ENCODE results near the gene OCA2.
"Not testable (repeated sequence)": the region's sequence is repeated elsewhere in the genome, so short reads cannot be mapped to it uniquely, and the experiment has no call there.

The OCA2 gene

DNA sequence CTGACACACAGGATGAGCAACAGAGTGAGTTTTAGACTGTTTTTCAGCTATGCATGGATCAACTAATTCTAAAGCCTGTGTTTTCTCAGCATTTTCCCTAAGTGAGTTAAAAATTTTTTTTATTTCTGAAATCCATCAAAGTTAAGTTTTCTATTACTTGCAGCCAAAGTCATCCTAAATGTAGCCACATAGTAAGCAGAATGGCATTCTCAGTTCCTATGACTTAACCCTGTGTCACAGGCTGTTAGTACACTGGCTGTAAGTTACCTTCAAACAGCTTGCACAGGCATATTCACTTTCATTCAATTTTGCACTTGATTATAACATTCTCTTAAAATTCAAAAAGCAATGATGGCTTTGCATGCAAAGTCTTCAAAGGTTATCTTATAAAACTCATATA lies 368.2 kb downstream of the OCA2 start:
- Histone ChIP-seq H3K27ac (ENCODE audit: insufficient read depth, low read depth, low read length, poor library complexity, severe bottlenecking) (no peak overlapping the region), H3K27me3 (ENCODE audit: control insufficient read depth, insufficient read depth, low read length, poor library complexity, severe bottlenecking) (no peaks in the 10 kb centered on the region), H3K4me1 (ENCODE audit: control insufficient read depth, insufficient read depth, low read length) (no peaks in the 10 kb centered on the region), H3K36me3 (ENCODE audit: control insufficient read depth, insufficient read depth, low read length) (no peaks in the 10 kb centered on the region), H3K9me3 (ENCODE audit: control insufficient read depth, low read length) (peaks cover 5% of the 10 kb centered on the region), H3K4me3 (ENCODE audit: insufficient read depth, low read depth, low read length) (no peak overlapping the region)

GRCh38 chr15:27725731-27726130 lies 373.4 kb downstream of the OCA2 start:
- H3K9me3 ChIP-seq (ENCODE audit: control insufficient read depth, low read length): no peaks in the 10 kb centered on the region
- H3K36me3 ChIP-seq (ENCODE audit: control insufficient read depth, insufficient read depth, low read length): no peaks in the 10 kb centered on the region
- H3K4me3 ChIP-seq (ENCODE audit: insufficient read depth, low read depth, low read length): no peak overlapping the region
- WGBS, 2 experiments: 68 to 81% methylated on average over 2 to 3 of the region's 3 CpGs
- H3K27me3 ChIP-seq (ENCODE audit: control insufficient read depth, insufficient read depth, low read length, poor library complexity, severe bottlenecking): no peaks in the 10 kb centered on the region
- no peak overlapping the region for H3K27ac ChIP-seq (ENCODE audit: insufficient read depth, low read depth, low read length, poor library complexity, severe bottlenecking)
- no peaks in the 10 kb centered on the region for H3K4me1 ChIP-seq (ENCODE audit: control insufficient read depth, insufficient read depth, low read length)

GRCh38 chr15:27723821-27724220 lies 375.3 kb downstream of the OCA2 start:
- Histone ChIP-seq H3K4me1 (ENCODE audit: control insufficient read depth, insufficient read depth, low read length) (no peaks in the 10 kb centered on the region), H3K27ac (ENCODE audit: insufficient read depth, low read depth, low read length, poor library complexity, severe bottlenecking) (no peak overlapping the region), H3K36me3 (ENCODE audit: control insufficient read depth, insufficient read depth, low read length) (no peaks in the 10 kb centered on the region), H3K4me3 (ENCODE audit: insufficient read depth, low read depth, low read length) (no peak overlapping the region), H3K9me3 (ENCODE audit: control insufficient read depth, low read length) (no peaks in the 10 kb centered on the region), H3K27me3 (ENCODE audit: control insufficient read depth, insufficient read depth, low read length, poor library complexity, severe bottlenecking) (no peaks in the 10 kb centered on the region)
- 86 to 87% methylated on average over 5 of the region's 5 CpGs for WGBS, 2 experiments

- Histone ChIP-seq H3K27ac (ENCODE audit: insufficient read depth, low read depth, low read length, poor library complexity, severe bottlenecking) (no peak overlapping the region), H3K36me3 (ENCODE audit: control insufficient read depth, insufficient read depth, low read length) (no peaks in the 10 kb centered on the region)
- 91 to 93% methylated on average over 9 of the region's 9 CpGs for WGBS, 2 experiments
These were observed 377.0 kb downstream of the OCA2 start for GRCh38 chr15:27722102-27722501.

GRCh38 chr15:27714675-27715074 lies 384.4 kb downstream of the OCA2 start:
- WGBS, 2 experiments: 94 to 95% methylated on average over 11 of the region's 11 CpGs
- Histone ChIP-seq H3K36me3 (ENCODE audit: control insufficient read depth, insufficient read depth, low read length) (no peaks in the 10 kb centered on the region), H3K9me3 (ENCODE audit: control insufficient read depth, low read length) (no peaks in the 10 kb centered on the region), H3K27ac (ENCODE audit: insufficient read depth, low read depth, low read length, poor library complexity, severe bottlenecking) (no peak overlapping the region), H3K4me3 (ENCODE audit: insufficient read depth, low read depth, low read length) (no peak overlapping the region), H3K4me1 (ENCODE audit: control insufficient read depth, insufficient read depth, low read length) (no peaks in the 10 kb centered on the region), H3K27me3 (ENCODE audit: control insufficient read depth, insufficient read depth, low read length, poor library complexity, severe bottlenecking) (no peaks in the 10 kb centered on the region)

More at GRCh38 chr15:27722102-27722501, 377.0 kb downstream of the OCA2 start:
- Histone ChIP-seq H3K9me3 (ENCODE audit: control insufficient read depth, low read length) (no peaks in the 10 kb centered on the region), H3K27me3 (ENCODE audit: control insufficient read depth, insufficient read depth, low read length, poor library complexity, severe bottlenecking) (no peaks in the 10 kb centered on the region), H3K4me3 (ENCODE audit: insufficient read depth, low read depth, low read length) (no peak overlapping the region), H3K4me1 (ENCODE audit: control insufficient read depth, insufficient read depth, low read length) (no peaks in the 10 kb centered on the region)

DNA sequence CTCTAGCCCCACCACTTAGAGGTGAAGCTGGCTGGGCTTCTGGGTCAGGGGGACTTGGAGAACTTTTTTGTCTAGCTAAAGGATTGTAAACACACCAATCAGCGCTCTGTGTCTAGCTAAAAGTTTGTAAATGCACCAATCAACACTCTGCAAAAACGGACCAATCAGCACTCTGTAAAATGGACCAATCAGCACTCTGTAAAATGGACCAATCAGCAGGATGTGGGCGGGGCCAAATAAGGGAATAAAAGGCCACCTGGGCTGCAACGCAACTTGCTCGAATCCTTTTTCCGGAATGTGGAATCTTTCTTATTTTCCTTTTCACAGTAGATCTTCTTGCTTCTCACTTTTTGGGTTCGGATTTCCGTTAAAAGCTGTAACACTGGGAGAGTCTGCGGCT lies 385.3 kb downstream of the OCA2 start:
- not testable (repeated sequence) for H3K4me1 ChIP-seq (ENCODE audit: control insufficient read depth, insufficient read depth, low read length); H3K36me3 ChIP-seq (ENCODE audit: control insufficient read depth, insufficient read depth, low read length); H3K4me3 ChIP-seq (ENCODE audit: insufficient read depth, low read depth, low read length); H3K27ac ChIP-seq (ENCODE audit: insufficient read depth, low read depth, low read length, poor library complexity, severe bottlenecking); H3K27me3 ChIP-seq (ENCODE audit: control insufficient read depth, insufficient read depth, low read length, poor library complexity, severe bottlenecking); H3K9me3 ChIP-seq (ENCODE audit: control insufficient read depth, low read length)
- WGBS, 2 experiments: 95 to 96% methylated on average over 9 of the region's 9 CpGs

DNA sequence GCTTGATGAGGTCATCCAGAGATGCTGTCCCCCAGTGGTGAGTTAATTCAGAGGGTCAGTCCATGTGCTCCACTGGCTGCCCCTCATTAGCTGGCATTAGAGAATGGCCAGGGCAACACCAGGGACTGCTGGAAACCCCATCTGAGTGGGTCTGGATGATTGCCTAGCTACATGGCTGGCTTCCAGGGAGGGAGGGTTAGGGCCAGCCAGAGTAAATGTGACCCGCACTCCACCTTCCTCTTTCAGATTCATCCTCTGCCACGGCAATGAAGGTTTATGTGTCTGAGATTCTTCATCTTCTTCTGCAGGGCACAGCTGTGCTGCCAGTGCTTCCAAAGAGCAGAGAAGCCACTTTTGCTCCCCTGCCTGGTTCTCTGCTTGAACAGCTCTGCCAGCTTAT lies 391.9 kb downstream of the OCA2 start:
- Histone ChIP-seq H3K36me3 (ENCODE audit: control insufficient read depth, insufficient read depth, low read length) (no peaks in the 10 kb centered on the region), H3K27ac (ENCODE audit: insufficient read depth, low read depth, low read length, poor library complexity, severe bottlenecking) (no peak overlapping the region), H3K4me3 (ENCODE audit: insufficient read depth, low read depth, low read length) (no peak overlapping the region), H3K27me3 (ENCODE audit: control insufficient read depth, insufficient read depth, low read length, poor library complexity, severe bottlenecking) (no peaks in the 10 kb centered on the region), H3K9me3 (ENCODE audit: control insufficient read depth, low read length) (no peaks in the 10 kb centered on the region), H3K4me1 (ENCODE audit: control insufficient read depth, insufficient read depth, low read length) (peaks cover 9% of the 10 kb centered on the region)
- 93 to 100% methylated on average over 2 of the region's 2 CpGs for WGBS, 2 experiments

DNA sequence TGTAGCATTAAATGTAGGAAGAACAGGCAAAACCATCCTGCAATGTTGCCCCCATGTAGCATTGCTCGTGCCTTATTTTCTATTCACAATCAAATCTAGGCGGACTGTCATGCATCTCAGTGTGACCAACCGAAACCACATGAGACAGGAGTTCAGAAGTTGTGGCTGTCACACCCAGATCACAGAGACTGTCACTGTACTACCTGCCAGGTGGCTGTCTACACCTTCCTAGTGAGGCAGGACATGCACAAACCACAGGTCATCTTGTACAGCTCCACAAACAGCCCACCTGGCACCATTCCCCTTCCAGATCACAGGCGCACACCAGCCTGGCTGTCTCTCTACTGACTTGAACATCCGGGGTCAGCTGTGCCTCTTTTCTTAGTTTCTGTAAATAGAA lies 392.8 kb downstream of the OCA2 start:
- H3K36me3 ChIP-seq (ENCODE audit: control insufficient read depth, insufficient read depth, low read length): no peaks in the 10 kb centered on the region
- no peaks in the 10 kb centered on the region for H3K9me3 ChIP-seq (ENCODE audit: control insufficient read depth, low read length)
- no peak overlapping the region for H3K27ac ChIP-seq (ENCODE audit: insufficient read depth, low read depth, low read length, poor library complexity, severe bottlenecking)
- peaks cover 9% of the 10 kb centered on the region for H3K4me1 ChIP-seq (ENCODE audit: control insufficient read depth, insufficient read depth, low read length)
- H3K4me3 ChIP-seq (ENCODE audit: insufficient read depth, low read depth, low read length): no peak overlapping the region
- 95% methylated on average over 5 of the region's 5 CpGs for WGBS, 2 experiments
- H3K27me3 ChIP-seq (ENCODE audit: control insufficient read depth, insufficient read depth, low read length, poor library complexity, severe bottlenecking): no peaks in the 10 kb centered on the region

- peaks cover 9% of the 10 kb centered on the region for H3K4me1 ChIP-seq (ENCODE audit: control insufficient read depth, insufficient read depth, low read length)
- WGBS, 2 experiments: 70% methylated on average over 5 of the region's 5 CpGs
- no peaks in the 10 kb centered on the region for H3K27me3 ChIP-seq (ENCODE audit: control insufficient read depth, insufficient read depth, low read length, poor library complexity, severe bottlenecking)
- no peak overlapping the region for H3K27ac ChIP-seq (ENCODE audit: insufficient read depth, low read depth, low read length, poor library complexity, severe bottlenecking)
- no peaks in the 10 kb centered on the region for H3K36me3 ChIP-seq (ENCODE audit: control insufficient read depth, insufficient read depth, low read length)
- no peaks in the 10 kb centered on the region for H3K9me3 ChIP-seq (ENCODE audit: control insufficient read depth, low read length)
- H3K4me3 ChIP-seq (ENCODE audit: insufficient read depth, low read depth, low read length): no peak overlapping the region
These were observed 394.1 kb downstream of the OCA2 start for GRCh38 chr15:27705056-27705455.

Data from ectodermal cell (in vitro differentiated cells).